ENCODE measurements around the gene GDF7.
A peak's percentile ranks its signal among the peaks of the same experiment; 100 is the strongest.

The GDF7 gene

DNA sequence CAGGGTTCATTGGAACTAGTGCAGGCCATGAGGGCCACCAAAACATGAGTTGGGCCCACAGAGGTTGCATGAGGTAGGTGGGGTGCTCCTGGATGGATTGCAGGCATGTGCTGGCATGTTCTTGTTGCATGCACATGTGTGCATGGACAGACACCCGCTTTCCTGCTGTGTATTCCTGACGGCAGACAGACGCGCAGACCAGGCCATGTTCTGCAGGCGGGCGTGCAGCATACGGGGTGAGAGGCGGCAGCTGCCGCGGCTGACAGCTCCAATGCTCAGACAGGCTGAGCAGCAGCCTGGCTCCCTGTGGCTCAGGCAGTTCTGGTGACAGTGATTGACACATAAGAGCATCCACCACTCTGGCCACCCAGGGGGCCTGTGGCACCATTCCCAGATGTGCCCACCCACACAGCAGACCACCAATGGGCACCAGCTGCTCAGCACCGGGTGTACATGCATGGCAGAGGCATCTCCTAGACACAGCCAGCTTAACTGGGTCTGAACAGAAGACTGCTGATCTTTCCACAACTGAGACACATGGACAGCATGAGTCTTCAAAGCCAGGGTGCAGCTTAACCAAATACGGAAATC, 37.3 kb upstream of the GDF7 start:
- DNase-seq = peak; percentile 94

- no peak for DNase-seq
Measured at GRCh38 chr2:20630967-20631366, 36.0 kb upstream of the GDF7 start.

DNA sequence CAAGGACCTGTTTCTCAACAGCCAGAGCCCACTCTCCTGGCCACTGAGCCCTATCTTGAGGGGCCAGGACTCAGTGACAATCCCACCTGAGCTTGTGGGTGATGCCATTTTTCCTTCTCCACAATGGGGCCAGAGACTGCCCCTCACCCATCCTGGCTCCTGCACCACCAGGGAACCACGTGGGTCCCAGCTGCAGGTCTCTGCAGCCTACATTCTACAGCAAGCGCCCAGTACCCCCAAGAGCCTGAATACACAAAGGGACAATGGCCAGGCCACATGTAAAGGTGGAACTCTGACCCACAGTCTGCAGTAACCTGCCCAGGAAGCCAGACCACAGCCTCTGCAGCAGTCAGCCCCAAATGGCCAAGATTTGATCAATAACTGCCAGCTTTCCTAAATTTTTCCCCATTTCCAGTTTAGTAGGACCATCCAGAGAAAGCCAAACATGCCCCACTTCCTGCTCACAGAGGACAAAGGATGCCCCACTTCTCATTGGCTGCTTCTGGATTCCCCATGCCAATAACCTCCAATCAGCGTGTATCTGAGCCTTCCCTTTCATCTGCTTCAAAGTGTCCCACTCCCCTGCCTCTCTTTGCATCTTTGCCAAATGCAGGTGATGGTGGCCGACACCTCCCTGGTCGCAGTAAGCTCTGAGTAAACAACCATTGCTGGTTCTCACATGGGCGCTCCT, 35.2 kb upstream of the GDF7 start:
- DNase-seq = no peak

- DNase-seq = peak; percentile 26
Measured at GRCh38 chr2:20632446-20632990, 34.4 kb upstream of the GDF7 start.

DNA sequence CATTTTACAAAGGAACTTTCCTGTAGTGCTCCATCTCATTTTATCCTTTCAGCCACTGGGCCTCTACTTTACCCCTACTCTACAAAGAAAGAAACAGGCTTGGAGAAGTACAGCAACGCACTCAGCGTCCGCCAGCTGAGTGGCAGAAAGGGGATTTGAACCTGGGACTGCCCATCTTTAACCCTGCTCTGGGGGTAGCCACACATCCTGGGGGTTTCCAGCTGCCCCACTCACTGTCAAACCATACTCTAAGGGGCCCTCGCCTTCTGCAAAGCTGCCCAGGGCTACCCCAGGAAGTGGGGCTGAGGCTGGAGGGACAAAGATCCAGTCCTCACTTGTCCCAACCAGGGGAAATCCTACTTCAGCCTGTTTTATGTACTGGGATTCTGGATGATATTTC, 33.9 kb upstream of the GDF7 start:
- DNase-seq = no peak

DNA sequence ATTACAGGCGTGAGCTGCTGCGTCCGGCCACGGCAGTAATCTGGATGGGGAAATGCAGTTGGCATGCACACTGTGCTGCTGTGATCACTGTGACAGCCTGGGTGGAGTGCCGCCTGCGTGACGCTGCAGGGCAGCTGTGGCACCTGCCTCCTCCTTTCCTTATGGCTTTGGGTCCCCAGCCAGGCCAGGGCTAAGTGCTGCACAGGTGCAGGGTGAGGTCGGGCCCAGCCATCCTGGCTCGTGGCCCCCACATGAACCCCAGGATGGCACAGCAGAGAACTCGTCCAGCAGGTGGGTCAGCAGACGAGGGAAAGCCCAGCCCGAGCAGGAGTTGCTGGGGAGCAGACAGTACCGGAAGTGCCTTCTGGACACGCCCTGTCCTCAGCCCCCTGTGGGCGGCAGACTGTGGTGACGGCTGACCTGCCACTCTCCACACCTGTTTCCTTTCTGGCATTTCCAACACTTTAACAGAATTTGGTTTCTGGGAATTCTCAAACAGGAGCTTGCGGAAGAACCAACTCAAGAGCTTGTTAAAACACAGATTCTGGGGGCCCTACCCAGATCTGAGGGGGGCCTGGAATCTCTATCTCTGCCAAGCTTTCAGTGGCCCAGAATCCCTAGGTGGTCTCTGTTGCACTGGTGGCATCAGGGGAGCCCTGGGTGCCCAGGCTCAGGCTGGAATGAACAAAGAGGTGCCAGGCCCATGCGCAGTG, 33.0 kb upstream of the GDF7 start:
- DNase-seq = peak; percentile 37

- peak; percentile 66 for DNase-seq
Measured at GRCh38 chr2:20634507-20635112, 32.3 kb upstream of the GDF7 start.

- DNase-seq = peak; percentile 31
Measured at GRCh38 chr2:20635113-20635510, 31.8 kb upstream of the GDF7 start.

GRCh38 chr2:20635675-20636584, 31.0 kb upstream of the GDF7 start:
- peak; percentile 51 for DNase-seq

DNA sequence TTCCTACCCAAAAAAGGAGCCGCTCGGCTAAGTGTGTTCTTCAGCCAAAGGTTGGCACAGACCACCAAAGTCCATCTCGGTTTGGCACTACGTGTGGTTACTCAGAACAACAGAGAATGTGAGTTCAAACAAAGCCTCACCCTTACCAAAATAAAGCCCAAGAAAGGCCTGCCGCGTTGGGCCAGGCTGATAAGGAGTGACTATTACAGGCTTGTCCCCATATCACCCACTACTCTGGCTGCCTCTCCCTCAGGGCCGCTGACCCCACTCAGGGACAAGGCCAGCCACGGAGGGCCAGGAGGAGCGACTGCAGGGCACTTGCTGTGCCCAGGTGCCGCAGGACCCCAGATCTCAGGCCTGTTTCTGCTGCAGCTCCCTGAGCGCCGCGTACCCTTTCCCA, 29.8 kb upstream of the GDF7 start:
- no peak for DNase-seq

DNA sequence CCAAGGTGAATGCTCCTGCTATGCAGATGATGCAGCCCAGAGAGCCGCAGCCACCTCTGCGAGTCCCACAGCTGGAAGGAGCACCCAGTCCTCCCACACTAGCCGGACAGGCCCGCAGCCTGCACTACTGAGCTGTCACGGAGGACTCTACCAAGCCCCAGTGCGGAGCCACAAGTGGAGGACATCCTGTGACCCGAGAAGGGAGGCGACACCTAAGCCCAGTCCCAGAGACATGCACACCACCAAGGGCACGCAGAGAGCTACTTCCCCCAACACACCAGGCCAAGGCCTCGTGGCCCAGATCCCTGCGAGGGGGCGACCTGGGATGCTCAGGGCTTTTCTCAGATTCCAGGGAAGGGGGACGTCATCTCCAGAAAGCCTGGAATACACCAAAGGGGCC, 28.9 kb upstream of the GDF7 start:
- no peak for DNase-seq

DNA sequence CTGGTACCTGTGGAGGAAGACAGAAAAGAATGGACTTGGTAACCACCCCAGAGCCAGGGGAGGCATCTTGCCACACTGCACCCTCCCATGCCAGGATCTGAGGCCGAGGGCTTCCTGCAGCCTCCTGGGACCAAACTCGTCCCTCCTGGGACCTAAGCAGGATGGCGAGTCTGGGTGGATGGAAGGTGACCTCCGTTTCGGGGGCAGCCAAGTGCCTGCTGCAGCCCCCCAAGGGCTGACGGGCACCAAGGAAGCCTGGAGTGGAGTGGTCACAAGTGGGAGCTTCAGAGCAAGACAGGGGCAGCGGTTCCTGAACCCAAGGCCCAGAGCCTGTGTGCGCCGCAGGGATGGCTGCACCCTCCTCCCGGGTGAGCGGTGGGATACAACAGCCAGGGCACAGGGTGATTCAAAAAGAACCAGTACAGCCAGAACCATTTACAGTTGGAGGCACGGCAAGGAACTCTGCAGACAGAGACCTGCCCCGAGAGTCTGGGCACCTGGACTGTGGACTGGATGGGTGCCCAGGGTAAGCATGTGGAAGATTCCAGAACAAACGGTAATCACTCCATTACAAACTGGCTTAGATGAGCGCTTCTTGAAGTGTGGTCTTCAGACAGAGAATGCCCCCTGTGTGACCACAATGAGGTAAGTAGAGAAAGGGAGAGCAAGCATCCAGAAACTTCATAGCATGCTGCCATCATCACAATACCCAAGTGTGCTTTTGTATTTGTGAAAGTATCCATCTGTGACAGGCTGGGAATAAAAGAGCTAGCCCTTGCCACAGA, 28.1 kb upstream of the GDF7 start:
- DNase-seq = no peak

GRCh38 chr2:20640411-20641122, 26.4 kb upstream of the GDF7 start:
- peak; percentile 76 for DNase-seq

DNA sequence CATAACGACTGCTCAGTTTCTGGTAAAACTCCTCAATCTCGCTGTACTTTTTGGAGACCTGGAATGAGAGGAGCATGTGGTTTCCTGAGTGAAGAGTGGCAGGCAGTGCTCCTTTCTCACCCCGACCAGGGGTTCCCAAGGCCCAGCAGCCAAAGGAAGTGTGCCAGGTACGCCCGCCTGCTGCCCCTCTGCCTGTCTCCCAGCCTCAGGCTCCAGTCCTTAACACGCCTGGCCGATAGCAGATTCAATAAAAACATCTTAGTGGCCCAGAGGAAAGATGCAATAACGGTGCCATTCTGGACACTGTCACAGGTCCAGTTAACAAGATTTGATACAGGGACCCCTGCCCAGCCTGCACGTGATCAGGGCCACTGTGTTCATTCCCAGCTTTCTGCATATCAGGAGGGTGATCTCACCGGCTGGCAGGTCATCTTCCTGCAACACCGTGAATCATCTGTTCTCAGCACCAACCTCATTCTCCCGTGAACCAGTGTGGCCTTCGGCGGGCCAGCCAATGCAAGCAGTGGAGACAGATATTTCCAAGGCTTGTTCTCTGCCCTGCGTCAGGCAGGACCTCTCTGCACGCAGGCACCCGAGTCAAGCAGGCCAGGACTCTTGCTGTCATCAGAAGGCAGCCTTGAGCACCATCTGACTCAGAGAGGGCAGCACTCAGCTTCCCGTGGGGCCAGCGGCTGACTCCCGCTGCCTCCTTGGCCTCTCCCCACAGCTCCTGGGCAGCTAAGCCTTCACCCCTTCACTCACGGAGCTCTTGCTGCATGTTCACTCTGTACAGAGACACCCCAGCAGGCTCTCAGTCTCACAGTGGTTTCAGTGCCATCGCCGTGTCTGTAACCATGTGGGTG, 25.6 kb upstream of the GDF7 start:
- DNase-seq = no peak

- DNase-seq = peak; percentile 89
Measured at GRCh38 chr2:20642055-20642971, 24.6 kb upstream of the GDF7 start.

DNA sequence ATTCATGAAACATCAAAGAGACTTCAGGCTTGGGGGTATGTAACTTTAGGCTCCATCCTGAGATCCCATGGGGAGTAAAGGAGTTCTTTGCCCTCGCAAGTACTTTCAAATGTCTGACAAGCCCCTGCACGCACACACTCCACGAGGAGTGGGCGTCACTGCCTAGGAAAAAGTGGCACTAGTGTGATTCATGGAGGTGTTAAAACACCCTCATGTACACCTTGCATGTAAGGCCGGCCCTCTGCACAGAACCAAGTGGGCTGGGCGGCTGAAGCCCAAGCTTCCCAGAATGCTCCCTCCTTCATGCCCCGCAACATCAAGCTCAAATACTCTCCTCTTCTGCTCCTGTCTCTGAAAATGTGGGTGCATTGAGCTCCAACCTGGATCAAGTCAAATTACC, 23.9 kb upstream of the GDF7 start:
- DNase-seq = no peak

- no peak for DNase-seq
Measured at GRCh38 chr2:20643826-20644225, 23.1 kb upstream of the GDF7 start.

- DNase-seq = no peak
Measured at GRCh38 chr2:20645301-20645701, 21.6 kb upstream of the GDF7 start.

- no peak for DNase-seq
Measured at GRCh38 chr2:20645761-20646160, 21.2 kb upstream of the GDF7 start.

All from NCI-H2171 treated with DMSO at 0.1 percent for 48 hours (cell line).